ENCODE measurements around the gene KANSL1L.
A peak's percentile ranks its signal among the peaks of the same experiment; 100 is the strongest.

Gene KANSL1L

GRCh38 chr2:210086292-210086691, 84.9 kb downstream of the KANSL1L start:
- TF ChIP-seq CTCF (IDR thresholded peaks at IDR 0.05) = no peak
- H3K27ac ChIP-seq = no peak overlapping the region
- H3K4me3 ChIP-seq = no peak overlapping the region
- no peak for DNase-seq (ENCODE audit: low spot score)

DNA sequence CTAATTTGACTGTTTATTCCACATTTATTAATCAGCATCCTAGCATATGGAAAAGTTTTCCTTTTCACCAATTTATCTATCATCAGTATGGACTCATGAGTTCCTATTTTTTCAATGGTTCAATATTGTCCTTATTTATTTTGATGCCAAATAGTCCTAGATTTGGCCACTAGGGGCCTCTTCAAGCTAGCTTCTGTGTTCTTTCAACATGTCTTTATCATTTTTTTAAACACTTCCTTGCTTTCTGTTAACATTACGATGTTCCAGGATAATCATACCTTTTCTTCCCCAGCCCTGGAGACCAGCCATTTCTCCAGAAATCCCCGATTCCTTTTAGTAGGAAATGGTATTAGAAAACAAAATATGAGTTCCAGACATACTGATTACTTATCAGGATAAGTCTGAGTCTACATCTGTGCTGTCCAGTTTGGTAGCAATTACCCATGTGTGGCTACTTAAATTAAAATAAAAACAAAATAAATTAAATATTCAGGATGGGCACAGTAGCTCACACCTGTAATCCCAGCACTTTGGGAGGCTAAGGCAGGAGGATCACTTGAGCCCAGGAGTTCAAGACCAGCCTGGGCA, 98.2 kb downstream of the KANSL1L start:
- Histone ChIP-seq H3K27ac (no peak overlapping the region), H3K4me3 (no peak overlapping the region)
- peak; percentile 38 for TF ChIP-seq CTCF (IDR thresholded peaks at IDR 0.05)
- no peak for DNase-seq (ENCODE audit: low spot score)

- DNase-seq (ENCODE audit: low spot score) = no peak
- no peak for TF ChIP-seq CTCF (IDR thresholded peaks at IDR 0.05)
- no peak overlapping the region for H3K27ac ChIP-seq
- H3K4me3 ChIP-seq = no peak overlapping the region
These were observed 98.7 kb downstream of the KANSL1L start for GRCh38 chr2:210072493-210072892.

DNA sequence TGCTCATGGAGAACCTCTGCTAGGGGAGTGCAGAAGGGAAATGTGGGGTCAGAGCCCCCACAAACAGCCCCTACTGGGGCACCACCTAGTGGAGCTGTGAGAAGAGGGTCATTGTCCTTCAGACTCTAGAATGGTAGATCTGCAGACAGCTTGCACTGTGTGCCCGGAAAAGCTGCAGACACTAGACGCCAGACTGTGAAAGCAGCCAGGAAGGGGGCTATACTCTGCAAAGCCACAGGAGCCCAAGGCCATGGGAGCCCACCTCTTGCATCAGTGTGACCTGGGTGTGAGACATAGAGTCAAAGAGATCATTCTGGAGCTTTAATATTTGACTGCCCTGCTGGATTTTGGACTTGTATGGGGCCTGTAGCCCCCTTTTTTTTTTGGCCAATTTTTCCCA, 107.9 kb downstream of the KANSL1L start:
- no peak for TF ChIP-seq CTCF (IDR thresholded peaks at IDR 0.05)
- H3K27ac ChIP-seq = no peak overlapping the region
- no peak for DNase-seq (ENCODE audit: low spot score)
- no peak overlapping the region for H3K4me3 ChIP-seq

- no peak for TF ChIP-seq CTCF (IDR thresholded peaks at IDR 0.05)
These were observed 115.4 kb downstream of the KANSL1L start for GRCh38 chr2:210055825-210056224.

DNA sequence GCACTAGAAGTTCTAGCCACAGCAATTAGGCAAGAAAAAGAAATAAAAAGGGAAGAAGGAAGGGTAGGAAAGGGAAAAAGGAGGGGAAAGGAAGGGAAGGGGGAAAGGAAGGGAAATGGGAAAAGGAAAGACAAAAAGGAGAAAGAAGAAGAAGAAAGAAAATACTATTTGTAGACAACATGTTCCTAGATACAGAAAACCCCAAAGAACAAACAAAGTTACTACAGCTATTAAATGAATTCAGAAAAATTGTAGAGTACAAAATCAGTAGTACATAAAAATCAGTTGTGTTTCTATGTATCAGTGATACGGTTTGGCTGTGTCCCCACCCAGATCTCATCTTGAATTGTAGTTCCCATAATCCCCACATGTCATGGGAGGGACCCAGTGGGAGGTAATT, 116.5 kb downstream of the KANSL1L start:
- Histone ChIP-seq H3K27ac (no peak overlapping the region), H3K4me3 (no peak overlapping the region)
- no peak for TF ChIP-seq CTCF (IDR thresholded peaks at IDR 0.05)
- no peak for DNase-seq (ENCODE audit: low spot score)

More at GRCh38 chr2:210055825-210056224, 115.4 kb downstream of the KANSL1L start:
- Histone ChIP-seq H3K27ac (no peak overlapping the region), H3K4me3 (no peak overlapping the region)
- no peak for DNase-seq (ENCODE audit: low spot score)

DNA sequence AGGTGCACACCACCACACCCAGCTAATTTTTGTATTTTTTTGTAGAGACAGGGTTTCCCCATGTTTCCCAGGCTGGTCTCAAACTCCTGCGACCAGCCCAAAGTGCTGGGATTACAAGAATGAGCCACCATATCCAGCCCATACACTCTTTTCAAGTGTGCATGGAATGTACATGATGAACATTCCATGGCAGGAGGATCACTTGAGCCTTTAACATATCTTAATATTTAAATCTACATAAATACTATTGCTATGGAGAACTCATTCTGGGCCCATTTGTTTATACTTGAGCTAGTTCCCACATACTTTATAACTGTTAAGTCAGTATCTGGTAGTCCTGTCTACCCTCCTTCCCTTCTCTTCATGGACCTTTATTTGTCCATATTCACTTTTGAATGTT, 120.3 kb downstream of the KANSL1L start:
- no peak overlapping the region for H3K27ac ChIP-seq
- no peak for TF ChIP-seq CTCF (IDR thresholded peaks at IDR 0.05)
- DNase-seq (ENCODE audit: low spot score) = no peak
- no peak overlapping the region for H3K4me3 ChIP-seq
